SK-N-SH (cell line): Measurements from ENCODE around the gene ABCB9. TPM values are rescaled to one million over a fixed set of nuclear protein-coding genes. Genes with fewer than 3 reads are reported as not detected.

ENCODE experiments used
- CTCF ChIA-PET: fragments of 300-600, 350-600 bp; formaldehyde crosslinking; extraction: SDS; loops from one replicate; lab custom pipeline; 2021; lab: Yijun Ruan, JAX
- POLR2A ChIA-PET: fragments of 350-600 bp; sonication (Branson Sonifier 250); formaldehyde crosslinking; extraction: SDS; loops from one replicate; lab custom pipeline; 2020; ENCODE audit warnings: antibody characterized with exemption, inconsistent platforms; lab: Yijun Ruan, JAX
- DNase-seq: peaks from one replicate; pipeline ENCODE4 v3.0.0; 2012
- H2AFZ ChIP-seq: fragments of 200-600 bp; sonication (generic); 2 replicates; pipeline ENCODE4 v1.8.1; 2016; ENCODE audit warnings: antibody characterized with exemption, mild to moderate bottlenecking, low read depth
- H3F3A ChIP-seq: fragments of 200-600 bp; sonication (generic); replicated peaks from 2 replicates; pipeline ENCODE3; 2016; ENCODE audit warnings: antibody characterized with exemption, mild to moderate bottlenecking; ENCODE audit not compliant: insufficient read depth
- H3K27ac ChIP-seq, 2 experiments: fragments of 200-500 bp in 1 of 2; fragments of 200-600 bp in 1 of 2; sonication (Bioruptor generic) in 1 of 2; sonication (generic), shearing (Covaris generic) in 1 of 2; 2 replicates each; pipeline versions ENCODE4 v1.5.1 to v1.6.1; 2014 to 2016; ENCODE audit warnings: low read depth in 2 of 2, inconsistent platforms in 1 of 2, low read length in 1 of 2, mild to moderate bottlenecking in 1 of 2, mixed read lengths in 1 of 2
- H3K27me3 ChIP-seq: fragments of 200-600 bp; sonication (generic), shearing (Covaris generic); 2 replicates; pipeline ENCODE4 v1.6.1; 2016; ENCODE audit warnings: mixed run types; ENCODE audit not compliant: insufficient read depth
- H3K36me3 ChIP-seq, 2 experiments: fragments of 200-500 bp in 1 of 2; fragments of 200-600 bp in 1 of 2; sonication (Bioruptor generic) in 1 of 2; sonication (generic) in 1 of 2; replicated peaks in 1 of 2; 2 replicates each; pipeline versions ENCODE3 to v1.5.1; 2014 to 2016; ENCODE audit warnings: low read length in 1 of 2, mild to moderate bottlenecking in 1 of 2; ENCODE audit not compliant: insufficient read depth in 2 of 2, control insufficient read depth in 1 of 2
- H3K4me1 ChIP-seq, 2 experiments: fragments of 200-500 bp in 1 of 2; fragments of 200-600 bp in 1 of 2; sonication (Bioruptor generic) in 1 of 2; sonication (generic), shearing (Covaris generic) in 1 of 2; 2 replicates each; pipeline versions ENCODE4 v1.5.1 to v1.6.1; 2014 to 2016; ENCODE audit warnings: low read depth in 1 of 2, low read length in 1 of 2, mixed run types in 1 of 2; ENCODE audit not compliant: insufficient read depth in 2 of 2, control insufficient read depth in 1 of 2
- H3K4me2 ChIP-seq: fragments of 200-600 bp; sonication (generic), shearing (Covaris generic); 2 replicates; pipeline ENCODE4 v1.6.1; 2017; ENCODE audit warnings: mixed run types
- H3K4me3 ChIP-seq, 2 experiments: fragments of 200-500 bp in 1 of 2; fragments of 200-600 bp in 1 of 2; sonication (Bioruptor generic) in 1 of 2; sonication (generic), shearing (Covaris generic) in 1 of 2; 2 replicates each; pipeline versions ENCODE4 v1.5.1 to v1.8.1; 2014 to 2016; ENCODE audit warnings: low read depth in 2 of 2, inconsistent platforms in 1 of 2, low read length in 1 of 2, mild to moderate bottlenecking in 1 of 2, mixed read lengths in 1 of 2, moderate library complexity in 1 of 2
- H3K79me2 ChIP-seq: fragments of 200-600 bp; sonication (generic); 2 replicates; pipeline ENCODE4 v1.8.1; 2017; ENCODE audit warnings: mild to moderate bottlenecking; ENCODE audit not compliant: insufficient read depth
- H3K9ac ChIP-seq: fragments of 200-600 bp; sonication (generic); 2 replicates; pipeline ENCODE4 v1.6.1; 2017; ENCODE audit warnings: mixed run types
- H3K9me2 ChIP-seq: fragments of 200-600 bp; sonication (generic); 2 replicates; pipeline ENCODE4 v1.6.1; 2017; ENCODE audit warnings: mixed run types
- H3K9me3 ChIP-seq: fragments of 200-600 bp; sonication (generic); 2 replicates; pipeline ENCODE4 v1.6.1; 2017; ENCODE audit warnings: mixed run types, mild to moderate bottlenecking, moderate library complexity
- H4K20me1 ChIP-seq: fragments of 200-600 bp; sonication (generic); 2 replicates; pipeline ENCODE4 v1.6.1; 2017; ENCODE audit warnings: mild to moderate bottlenecking, mixed run types; ENCODE audit not compliant: insufficient read depth
- CHD2 ChIP-seq: fragments of 150-350 bp; IDR thresholded peaks from 2 replicates; pipeline ENCODE4 v1.6.1; 2018; ENCODE audit warnings: low read length; ENCODE audit not compliant: partially characterized antibody
- CTCF ChIP-seq: fragments of 200-600 bp; sonication (generic); IDR thresholded peaks from 2 replicates; pipeline ENCODE4 v1.6.1; 2017; ENCODE audit warnings: antibody characterized with exemption, mild to moderate bottlenecking, moderate library complexity
- ELF1 ChIP-seq: IDR thresholded peaks from 2 replicates; pipeline ENCODE4 v1.4.0; 2012
- EP300 ChIP-seq, 2 experiments: IDR thresholded peaks; 2 replicates each; pipeline versions ENCODE4 v1.4.0 to v1.6.1; 2012; ENCODE audit warnings: borderline replicate concordance in 1 of 2, low read depth in 1 of 2, low read length in 1 of 2
- EZH2phosphoT487 ChIP-seq: fragments of 200-600 bp; sonication (generic); IDR thresholded peaks from 2 replicates; pipeline ENCODE4 v1.6.1; 2017; ENCODE audit warnings: low read depth, mixed run types, mild to moderate bottlenecking, antibody characterized with exemption, moderate library complexity, borderline replicate concordance
- FOSL2 ChIP-seq: IDR thresholded peaks from 2 replicates; pipeline ENCODE4 v1.4.0; 2012; ENCODE audit warnings: low read depth, mild to moderate bottlenecking, moderate library complexity, borderline replicate concordance
- GABPA ChIP-seq: IDR thresholded peaks from 2 replicates; pipeline ENCODE4 v1.4.0; 2012; ENCODE audit warnings: low read depth, mild to moderate bottlenecking
- GATA2 ChIP-seq: sonication (generic); formaldehyde crosslinking; IDR thresholded peaks from 2 replicates; pipeline ENCODE4 v1.5.0; 2020; ENCODE audit warnings: mild to moderate bottlenecking, missing genetic modification reagents
- MAX ChIP-seq: IDR thresholded peaks from 2 replicates; pipeline ENCODE4 v1.4.0; 2012; ENCODE audit warnings: low read depth
- MXI1 ChIP-seq: IDR thresholded peaks from 2 replicates; pipeline ENCODE4 v1.6.1; 2012; ENCODE audit warnings: mild to moderate bottlenecking, low read depth, low read length, improper control_type of control experiment
- PBX3 ChIP-seq: IDR thresholded peaks from 2 replicates; pipeline ENCODE4; 2012
- RCOR1 ChIP-seq: fragments of 150-350 bp; IDR thresholded peaks from 2 replicates; pipeline ENCODE4 v1.6.1; 2017; ENCODE audit warnings: antibody characterized with exemption, low read length
- RFX5 ChIP-seq: IDR thresholded peaks from 2 replicates; pipeline ENCODE4 v1.6.1; 2012; ENCODE audit warnings: mild to moderate bottlenecking, improper control_type of control experiment, low read length
- RXRA ChIP-seq: IDR thresholded peaks from 2 replicates; pipeline ENCODE4 v1.4.0; 2012; ENCODE audit warnings: low read depth, mild to moderate bottlenecking, borderline replicate concordance
- SIN3A ChIP-seq: IDR thresholded peaks from 2 replicates; pipeline ENCODE4 v1.6.1; 2012; ENCODE audit warnings: low read depth, mild to moderate bottlenecking, low read length, moderate library complexity, borderline replicate concordance
- SMC3 ChIP-seq: IDR thresholded peaks from 2 replicates; pipeline ENCODE4 v1.6.1; 2012; ENCODE audit warnings: low read depth, low read length, improper control_type of control experiment
- TCF12 ChIP-seq: IDR thresholded peaks from 2 replicates; pipeline ENCODE4 v1.4.0; 2012
- TEAD4 ChIP-seq: IDR thresholded peaks from 2 replicates; pipeline ENCODE4 v1.4.0; 2012; ENCODE audit warnings: mild to moderate bottlenecking, borderline replicate concordance; ENCODE audit not compliant: insufficient read depth
- ZBTB33 ChIP-seq: IDR thresholded peaks from 2 replicates; pipeline ENCODE4 v1.4.0; 2012; ENCODE audit warnings: low read depth, borderline replicate concordance
- WGBS: methylation state at CpG from one replicate; pipeline ENCODE4 v1.1.6; 2017; ENCODE audit warnings: low lambda C conversion rate; 5-methylcytosine and 5-hydroxymethylcytosine counted together
- polyA plus RNA-seq, 3 experiments: library from polyadenylated mRNA; depleted of rRNA; stranded (reverse); fragments of >200 nt; gene quantifications; 2 replicates each; pipeline ENCODE4 v1.2.3, GENCODE V29; 2012
- TF ChIP-seq, protein P1 (sequence below): fragments of 150-350 bp; IDR thresholded peaks from 2 replicates; pipeline ENCODE4 v1.6.1; 2016; ENCODE audit warnings: mild to moderate bottlenecking, low read depth, low read length
- TF ChIP-seq, protein P2 (sequence below): fragments of 150-350 bp; IDR thresholded peaks from 2 replicates; pipeline ENCODE4 v1.6.1; 2017; ENCODE audit warnings: antibody characterized with exemption, low read length, low read depth, borderline replicate concordance

ABCB9 gene
- polyA plus RNA-seq, 1 of the 3 experiments (the other 2 are of a cell fraction) = 6.2 TPM

- TF ChIP-seq CTCF = no peak
- TF ChIP-seq GATA2 (CRISPR knock-in tag) = peak; percentile 92
- TF ChIP-seq ELF1 = no peak
- TF ChIP-seq FOSL2 = no peak
- no peak for TF ChIP-seq RFX5
- TF ChIP-seq, protein P1, sequence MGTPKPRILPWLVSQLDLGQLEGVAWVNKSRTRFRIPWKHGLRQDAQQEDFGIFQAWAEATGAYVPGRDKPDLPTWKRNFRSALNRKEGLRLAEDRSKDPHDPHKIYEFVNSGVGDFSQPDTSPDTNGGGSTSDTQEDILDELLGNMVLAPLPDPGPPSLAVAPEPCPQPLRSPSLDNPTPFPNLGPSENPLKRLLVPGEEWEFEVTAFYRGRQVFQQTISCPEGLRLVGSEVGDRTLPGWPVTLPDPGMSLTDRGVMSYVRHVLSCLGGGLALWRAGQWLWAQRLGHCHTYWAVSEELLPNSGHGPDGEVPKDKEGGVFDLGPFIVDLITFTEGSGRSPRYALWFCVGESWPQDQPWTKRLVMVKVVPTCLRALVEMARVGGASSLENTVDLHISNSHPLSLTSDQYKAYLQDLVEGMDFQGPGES = no peak
- TF ChIP-seq EP300 (IDR thresholded peaks at IDR 0.05; ENCODE audit: borderline replicate concordance in 1 of 2, low read depth in 1 of 2, low read length in 1 of 2) = peak in 1 of 2 experiments; percentile 70; a peak in 2 of 4 replicates
- TF ChIP-seq MXI1 = no peak
- no peak for TF ChIP-seq EZH2phosphoT487
- no peak for TF ChIP-seq RXRA
- TF ChIP-seq GABPA = no peak
- no peak for TF ChIP-seq SIN3A
- no peak for TF ChIP-seq TEAD4
- no peak for TF ChIP-seq SMC3
- TF ChIP-seq ZBTB33 = no peak
- TF ChIP-seq RCOR1 = peak; percentile 91
- TF ChIP-seq, all 33 proteins: peak for 6
Measured at GRCh38 chr12:122969676-122970075, 3.4 kb upstream of the ABCB9 start (continued).

- Histone ChIP-seq H3K9me2 (no peaks in the 10 kb centered on the region), H2AFZ (no peak overlapping the region), H3K27ac (no peak overlapping the region), H4K20me1 (no peaks in the 10 kb centered on the region), H3F3A (peaks cover 8% of the 10 kb centered on the region), H3K9me3 (no peaks in the 10 kb centered on the region), H3K36me3 (no peaks in the 10 kb centered on the region), H3K4me1 (peaks cover 6 to 26% of the 10 kb centered on the region in 2 experiments; a peak in 2 of 4 replicates), H3K27me3 (no peaks in the 10 kb centered on the region), H3K79me2 (0 out of 2 replicates have a peak, but pooled peaks cover 2% of the 10 kb centered on the region), H3K4me3 (no peak overlapping the region), H3K9ac (no peak overlapping the region), H3K4me2 (no peak overlapping the region)
- ChIA-PET POLR2A (interaction anchor here (1.2 kb wide), 1 partner anchor 10 kb away, joined by 3 read pairs; no protein-coding TSS in a partner anchor), CTCF (interaction anchor here (0.9 kb wide), 1 partner anchor 16 kb away, joined by 3 read pairs; no protein-coding TSS in a partner anchor)
- no peak for DNase-seq
- WGBS = 74% methylated on average over 2 of the region's 2 CpGs
- TF ChIP-seq MAX = no peak
- TF ChIP-seq CHD2 = no peak
- no peak for TF ChIP-seq FOSL2
- no peak for TF ChIP-seq PBX3
- TF ChIP-seq, protein P2, sequence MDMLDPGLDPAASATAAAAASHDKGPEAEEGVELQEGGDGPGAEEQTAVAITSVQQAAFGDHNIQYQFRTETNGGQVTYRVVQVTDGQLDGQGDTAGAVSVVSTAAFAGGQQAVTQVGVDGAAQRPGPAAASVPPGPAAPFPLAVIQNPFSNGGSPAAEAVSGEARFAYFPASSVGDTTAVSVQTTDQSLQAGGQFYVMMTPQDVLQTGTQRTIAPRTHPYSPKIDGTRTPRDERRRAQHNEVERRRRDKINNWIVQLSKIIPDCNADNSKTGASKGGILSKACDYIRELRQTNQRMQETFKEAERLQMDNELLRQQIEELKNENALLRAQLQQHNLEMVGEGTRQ = no peak
- TF ChIP-seq SIN3A = no peak
- no peak for TF ChIP-seq TCF12
- TF ChIP-seq CTCF = no peak
Measured at GRCh38 chr12:122968104-122968503, 1.8 kb upstream of the ABCB9 start.
